GM19025 (cell line): Measurements from ENCODE around the gene CRYBA4.
"Not testable (repeated sequence)": the region's sequence is repeated elsewhere in the genome, so short reads cannot be mapped to it uniquely, and the experiment has no call there.

Experiments
- ATAC-seq: cut with Tn5 transposase; IDR thresholded peaks from one replicate; pipeline ENCODE4 v1.9.1; 2021; ENCODE audit warnings: mild to moderate bottlenecking, low read depth, moderate library complexity; ENCODE audit not compliant: unreplicated experiment

Gene CRYBA4

GRCh38 chr22:26593763-26594162, 28.0 kb upstream of the CRYBA4 start:
- ATAC-seq = no peak

DNA sequence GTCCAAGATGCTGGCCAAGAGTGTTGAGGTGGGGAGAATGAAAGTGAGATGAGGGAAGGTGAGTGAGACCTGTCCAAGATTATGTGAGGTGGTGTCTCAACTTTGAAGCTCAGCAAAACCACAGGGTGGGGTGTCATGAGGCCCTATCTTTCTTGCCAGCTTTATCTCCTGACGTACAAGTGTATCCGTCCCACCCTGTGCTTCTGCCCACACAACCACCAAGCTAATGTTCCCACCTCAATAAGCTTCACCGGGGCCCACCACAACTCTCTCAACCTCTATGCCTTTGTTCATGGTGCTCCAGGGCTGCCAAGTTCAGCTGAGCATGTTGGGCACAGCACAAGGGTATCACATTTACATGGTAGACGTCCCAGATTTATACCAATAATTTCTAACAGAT, 24.7 kb upstream of the CRYBA4 start:
- no peak for ATAC-seq

DNA sequence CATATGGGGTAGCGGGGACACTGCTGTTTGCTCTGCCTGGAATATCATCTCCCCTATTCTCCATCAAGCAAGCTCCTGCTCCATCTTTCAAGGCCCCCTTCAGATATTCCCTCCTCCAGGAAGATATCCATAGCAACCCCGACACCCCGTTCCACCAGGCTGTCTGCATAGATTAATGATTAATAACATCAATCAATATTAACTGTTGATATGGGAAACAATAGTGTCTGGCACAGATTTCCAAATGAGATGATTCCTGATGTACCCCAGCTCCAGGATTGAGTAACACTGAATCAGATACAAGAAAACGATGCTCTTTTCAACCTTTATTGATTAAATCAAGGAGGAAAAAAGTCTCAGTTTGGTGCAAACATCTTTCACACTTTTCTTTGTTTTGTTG, 24.3 kb upstream of the CRYBA4 start:
- ATAC-seq = no peak

GRCh38 chr22:26599505-26599904, 22.3 kb upstream of the CRYBA4 start:
- ATAC-seq = no peak

GRCh38 chr22:26601726-26602125, 20.0 kb upstream of the CRYBA4 start:
- no peak for ATAC-seq

DNA sequence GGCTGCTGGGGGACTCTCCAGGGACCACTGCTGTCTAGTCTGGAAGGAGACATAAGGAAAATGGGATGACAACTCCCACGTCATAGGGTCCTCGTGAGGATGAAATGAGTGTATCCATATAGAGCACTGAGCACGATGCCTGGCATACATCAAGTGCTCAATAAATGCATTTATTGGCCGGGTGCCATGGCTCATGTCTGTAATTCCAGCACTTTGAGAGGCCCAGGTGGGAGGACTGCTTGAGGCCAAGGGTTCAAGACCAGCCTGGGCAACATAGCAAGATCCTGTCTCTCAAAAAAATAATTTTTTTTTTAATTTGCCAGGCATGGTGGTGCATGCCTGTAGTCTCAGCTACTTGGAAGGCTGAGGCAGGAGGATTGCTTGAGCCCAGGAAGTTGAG, 19.6 kb upstream of the CRYBA4 start:
- ATAC-seq = no peak

DNA sequence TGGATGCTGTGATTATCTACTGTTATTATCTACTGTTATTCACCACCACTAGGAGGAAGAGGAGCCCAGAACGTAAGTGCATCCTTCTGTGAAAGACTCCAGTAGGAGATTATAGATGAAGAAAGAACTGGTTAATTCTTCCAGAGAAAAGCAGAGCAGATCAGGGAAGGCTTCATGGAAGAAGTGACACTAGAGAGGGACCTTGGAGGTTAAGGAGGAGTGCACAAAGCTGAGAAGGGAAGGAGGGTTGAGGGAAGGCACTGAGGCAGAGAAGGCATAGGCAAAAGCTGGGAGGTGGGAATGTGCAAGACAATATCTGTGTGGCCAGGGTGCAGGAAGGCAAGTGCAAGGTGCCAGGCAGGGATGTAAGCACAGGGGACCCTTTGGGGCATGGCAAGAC, 17.4 kb upstream of the CRYBA4 start:
- no peak for ATAC-seq

- no peak for ATAC-seq
Observed at GRCh38 chr22:26606611-26607010, 15.2 kb upstream of the CRYBA4 start.

DNA sequence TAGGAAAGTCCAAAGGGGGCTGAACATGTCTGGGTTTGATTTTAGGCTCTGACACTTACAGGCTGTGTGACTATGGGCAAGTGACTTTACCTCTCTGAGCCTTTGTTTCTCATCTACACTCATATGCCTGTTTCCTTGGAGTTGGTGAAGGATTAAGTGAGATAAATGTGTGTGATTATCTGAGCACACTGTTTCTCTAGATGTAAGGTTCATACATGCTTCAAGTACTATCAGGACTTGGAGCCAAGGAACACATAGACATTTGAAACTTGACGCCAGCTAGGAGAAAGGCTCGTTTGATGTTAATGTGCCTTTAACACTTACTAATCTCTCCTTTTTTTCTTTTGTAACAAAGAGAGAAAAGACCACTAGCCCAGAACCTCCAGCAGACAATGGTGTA, 13.6 kb upstream of the CRYBA4 start:
- no peak for ATAC-seq

- ATAC-seq = no peak
Observed at GRCh38 chr22:26609287-26609686, 12.5 kb upstream of the CRYBA4 start.

GRCh38 chr22:26610072-26610958, 11.4 kb upstream of the CRYBA4 start:
- peak; percentile 80 for ATAC-seq

DNA sequence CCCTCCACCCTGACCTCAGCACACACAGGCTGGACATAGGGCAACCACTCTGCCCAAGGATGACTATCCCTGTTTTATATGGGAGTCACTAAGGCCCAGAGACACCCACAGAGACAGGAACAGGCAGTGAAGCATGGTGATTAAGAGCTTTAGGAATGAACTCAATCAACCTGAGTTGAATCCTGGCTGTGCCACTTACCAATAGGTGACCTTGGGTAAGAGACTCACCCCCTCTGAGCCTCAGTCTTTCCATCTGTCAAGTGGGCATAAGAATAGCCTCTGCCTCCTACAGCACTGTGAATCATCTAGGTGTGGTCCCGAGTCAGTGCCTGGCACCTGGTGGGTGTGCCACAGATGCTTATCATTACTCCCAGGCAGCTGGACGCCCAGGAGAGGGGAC, 10.8 kb upstream of the CRYBA4 start:
- ATAC-seq = no peak

DNA sequence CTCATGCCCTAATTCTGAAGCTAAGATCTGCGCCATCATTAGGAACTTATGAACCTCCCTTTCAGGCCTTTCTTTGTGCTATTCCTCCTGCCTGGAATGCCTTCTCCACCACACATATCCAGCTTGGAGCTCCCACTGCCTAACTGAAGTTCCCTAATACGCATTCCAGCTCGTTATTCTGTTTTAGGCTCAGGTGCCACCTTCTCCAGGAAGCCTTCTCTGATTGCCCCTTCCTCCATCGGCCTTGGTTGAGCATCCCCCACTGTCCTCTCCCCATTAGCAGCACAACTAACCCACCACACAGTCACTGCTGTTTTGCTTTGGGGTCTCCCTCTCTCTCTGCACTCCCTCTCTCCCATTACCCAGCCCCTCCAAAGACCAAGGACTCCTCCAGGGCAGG, 9.1 kb upstream of the CRYBA4 start:
- no peak for ATAC-seq

- not testable (repeated sequence) for ATAC-seq
Observed at GRCh38 chr22:26613753-26614152, 8.0 kb upstream of the CRYBA4 start.

- no peak for ATAC-seq
Observed at GRCh38 chr22:26614322-26614721, 7.4 kb upstream of the CRYBA4 start.

DNA sequence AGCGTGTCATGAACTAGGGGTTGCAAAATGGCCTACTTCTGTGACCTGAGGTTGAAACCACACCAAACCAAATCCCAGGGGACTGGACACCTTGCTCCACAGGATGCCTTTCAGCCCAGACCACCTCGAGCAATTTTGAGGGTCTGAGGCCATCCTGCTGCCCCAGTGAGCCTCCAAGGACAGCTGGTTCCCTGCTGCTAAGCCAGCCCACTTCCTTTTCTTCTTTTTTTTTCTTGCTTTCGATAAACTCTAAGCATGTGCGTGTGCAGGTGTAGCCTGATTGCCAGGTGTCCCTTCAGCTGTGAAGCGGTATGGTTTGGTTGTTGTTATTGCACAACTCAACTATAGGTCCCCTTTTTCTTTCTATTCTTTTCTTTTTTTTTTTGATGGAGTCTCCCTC, 6.6 kb upstream of the CRYBA4 start:
- peak; percentile 46 for ATAC-seq

GRCh38 chr22:26615830-26616435, 5.8 kb upstream of the CRYBA4 start:
- ATAC-seq = no peak

- no peak for ATAC-seq
Observed at GRCh38 chr22:26616650-26617049, 5.1 kb upstream of the CRYBA4 start.

GRCh38 chr22:26617271-26618199, 4.2 kb upstream of the CRYBA4 start, which contains the start of gene CRYBB1:
Gene CRYBB1, minus strand, starts transcription at chr22:26618027. Its CDS starts 1,708 bp downstream, at chr22:26616319.
- no peak for ATAC-seq

DNA sequence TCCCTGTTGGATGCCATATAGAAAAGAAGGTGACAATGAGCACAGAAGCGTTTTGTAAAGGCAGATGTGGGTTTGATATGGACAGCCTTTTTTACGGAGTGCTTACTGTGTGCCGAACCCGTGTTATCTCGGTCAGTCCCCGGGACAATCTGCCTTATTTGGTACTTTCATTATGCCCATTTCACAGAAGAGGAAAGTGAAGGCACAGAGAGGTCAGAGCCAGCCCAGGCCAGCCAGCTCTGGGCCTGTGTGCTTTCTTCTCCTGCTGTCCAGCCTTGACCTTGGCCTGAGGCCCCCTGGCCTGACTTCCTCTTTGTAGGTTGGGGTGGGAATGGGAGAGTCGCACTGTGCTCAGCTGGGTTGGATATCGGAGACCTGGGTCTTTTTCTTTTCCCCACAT, 3.3 kb upstream of the CRYBA4 start:
- no peak for ATAC-seq

GRCh38 chr22:26619510-26619909, 2.3 kb upstream of the CRYBA4 start:
- ATAC-seq = no peak
